ENCODE data around the gene DPP7.

DPP7 gene

DNA sequence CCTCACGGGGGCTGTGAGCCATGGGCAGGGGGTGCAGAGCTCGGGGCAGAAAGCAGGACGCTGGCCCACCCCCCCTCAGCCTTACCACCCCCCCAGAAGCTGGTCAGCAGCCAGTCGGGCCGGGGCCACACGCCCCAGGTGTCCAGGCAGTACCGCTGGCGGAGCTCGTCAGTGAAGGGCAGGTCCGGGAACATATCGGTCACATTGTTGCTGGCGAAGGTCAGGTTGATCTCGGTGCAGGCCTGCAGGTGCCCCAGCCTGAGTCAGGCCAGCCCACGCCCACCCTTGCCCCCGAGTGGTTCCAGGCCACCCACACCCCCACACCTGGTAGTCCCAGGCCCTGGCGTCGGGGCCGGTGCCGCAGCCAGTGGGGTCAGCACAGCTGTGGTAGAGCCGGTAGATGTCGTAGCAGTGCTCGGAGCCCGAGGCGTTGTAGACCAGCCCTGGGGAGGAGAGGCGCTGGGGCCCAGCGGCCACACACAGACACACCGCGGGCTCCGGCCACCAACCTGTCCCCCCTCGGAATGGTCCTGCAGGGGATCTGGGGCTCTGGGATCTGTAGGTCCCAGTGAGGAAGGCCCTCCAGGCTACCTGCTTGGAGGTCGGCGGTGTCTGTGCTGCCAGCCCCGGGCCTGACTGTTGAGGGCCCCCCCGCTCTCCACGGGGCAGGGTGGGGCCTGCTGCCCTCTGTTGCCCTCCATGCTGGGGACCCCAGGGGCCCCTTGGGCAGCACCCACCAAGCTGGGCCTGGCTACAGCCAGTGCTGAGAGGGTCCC lies 2.6 kb downstream of the DPP7 start:
- no peak for DNase-seq (ENCODE audit: low spot score)

DNA sequence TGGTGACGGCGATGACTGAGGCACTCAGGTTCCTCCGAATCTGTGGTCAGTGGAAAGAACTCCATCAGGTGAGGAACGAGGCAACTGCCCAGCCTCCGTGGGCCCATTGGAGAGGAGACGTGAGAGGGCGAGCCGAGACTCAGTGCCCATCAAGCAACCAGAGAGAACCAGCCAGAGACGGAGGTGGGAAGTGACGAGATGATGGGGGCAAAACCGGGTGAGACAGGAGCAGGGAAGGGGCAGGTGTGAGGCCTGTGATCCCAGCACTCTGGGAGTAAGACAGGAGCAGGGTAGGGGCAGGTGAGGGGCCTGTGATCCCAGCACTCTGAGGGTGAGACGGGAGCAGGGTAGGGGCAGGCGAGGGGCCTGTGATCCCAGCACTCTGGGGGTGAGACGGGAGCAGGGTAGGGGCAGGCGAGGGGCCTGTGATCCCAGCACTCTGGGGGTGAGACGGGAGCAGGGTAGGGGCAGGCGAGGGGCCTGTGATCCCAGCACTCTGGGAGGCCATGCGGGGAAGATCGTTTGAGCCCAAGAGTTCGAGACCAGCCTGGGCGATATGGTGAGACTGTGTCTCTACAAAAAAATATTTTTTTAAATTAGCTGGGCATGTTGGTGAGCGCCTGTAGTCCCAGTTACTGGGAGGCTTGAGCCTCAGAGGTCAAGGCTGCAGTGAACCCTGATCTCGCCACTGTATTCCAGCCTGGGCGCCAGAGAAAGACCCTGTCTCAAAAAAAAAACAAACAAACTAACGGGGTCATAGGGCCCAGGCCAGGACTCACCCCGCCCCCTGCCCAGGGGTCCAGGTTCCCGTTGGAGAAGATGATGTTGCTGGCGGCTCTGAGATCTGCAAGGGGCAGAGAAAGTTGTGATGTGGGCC lies 3.4 kb downstream of the DPP7 start:
- no peak for DNase-seq (ENCODE audit: low spot score)

DNA sequence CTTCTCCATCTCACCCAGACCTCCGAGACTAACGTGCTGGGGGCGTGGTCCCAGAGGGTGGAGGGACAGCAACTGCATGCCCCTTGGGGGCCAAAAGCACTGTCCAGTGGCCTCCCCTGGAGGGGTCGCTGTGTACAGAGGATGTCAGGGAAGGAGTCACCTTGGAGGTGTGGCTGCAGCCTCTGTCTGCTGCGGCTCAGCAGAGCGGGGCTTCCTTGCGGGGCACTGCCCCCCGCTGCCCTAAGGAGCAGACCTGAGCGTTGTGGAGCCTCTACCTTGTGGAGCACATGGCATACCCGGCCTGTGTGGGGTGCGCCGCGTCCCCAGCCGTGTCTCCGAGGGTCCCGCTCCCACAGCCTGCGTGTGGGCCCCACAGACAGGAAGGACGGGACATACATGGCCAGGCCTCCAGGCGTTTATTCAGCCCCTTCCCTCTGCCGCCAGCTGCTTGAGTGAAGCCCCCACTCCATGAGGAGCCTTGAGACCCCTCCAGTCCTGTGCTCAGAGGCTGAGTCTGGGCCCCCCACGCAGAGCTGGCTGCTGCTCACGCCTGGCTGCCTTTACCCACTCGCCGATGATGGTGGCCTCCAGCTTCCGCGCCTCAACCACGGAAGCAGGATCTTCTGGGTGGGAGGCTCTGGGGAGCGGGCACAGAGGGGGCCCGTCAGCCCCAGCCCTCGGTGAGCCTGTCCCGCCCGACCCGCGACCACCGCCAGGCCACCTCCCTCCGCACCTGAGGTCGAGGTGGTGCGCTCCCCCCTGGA lies 4.2 kb downstream of the DPP7 start:
- DNase-seq (ENCODE audit: low spot score): no peak

DNA sequence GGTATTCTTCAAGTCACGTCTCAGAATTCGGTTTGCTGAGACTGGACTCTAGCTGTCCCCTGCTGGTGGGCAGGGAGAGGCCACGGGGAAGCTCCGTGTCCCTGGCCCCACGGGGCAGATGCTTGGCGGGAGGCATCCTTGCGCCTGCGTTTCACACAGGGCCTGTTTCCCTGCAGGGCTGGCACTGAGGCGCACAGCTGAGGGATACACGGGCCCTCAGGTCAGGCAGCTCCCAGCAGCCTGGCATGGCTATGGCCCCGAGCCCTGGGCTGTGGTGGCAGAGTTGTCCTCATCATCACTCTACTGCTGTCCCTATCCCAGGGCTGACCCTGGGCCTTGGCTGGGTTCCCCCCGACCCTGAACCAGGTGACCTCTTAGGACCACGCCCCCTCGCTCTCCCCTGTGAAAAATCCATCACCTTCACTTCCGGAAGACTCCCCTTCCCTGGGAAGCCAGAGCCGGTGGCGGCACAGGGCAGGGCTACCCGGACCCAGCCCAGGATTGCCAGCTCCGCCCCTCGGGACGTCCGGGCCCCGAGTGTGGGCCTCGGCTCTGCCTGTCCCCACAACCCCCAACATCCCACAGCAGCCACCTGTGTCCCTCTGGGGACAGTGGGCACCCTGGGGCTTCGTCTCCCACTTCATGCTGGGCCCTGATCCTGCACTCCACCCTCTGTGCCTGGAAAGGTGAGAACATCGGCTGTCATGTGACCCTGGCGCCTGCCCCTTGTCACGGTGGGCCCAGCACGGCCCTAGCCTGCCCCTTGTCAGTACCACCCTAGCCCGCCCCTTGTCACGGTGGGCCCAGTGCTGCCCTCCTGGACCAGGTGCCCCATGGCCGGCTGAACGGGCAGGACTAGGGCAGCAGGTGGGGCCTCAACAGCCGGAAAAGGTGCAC lies 5.0 kb downstream of the DPP7 start:
- DNase-seq (ENCODE audit: low spot score): no peak

DNA sequence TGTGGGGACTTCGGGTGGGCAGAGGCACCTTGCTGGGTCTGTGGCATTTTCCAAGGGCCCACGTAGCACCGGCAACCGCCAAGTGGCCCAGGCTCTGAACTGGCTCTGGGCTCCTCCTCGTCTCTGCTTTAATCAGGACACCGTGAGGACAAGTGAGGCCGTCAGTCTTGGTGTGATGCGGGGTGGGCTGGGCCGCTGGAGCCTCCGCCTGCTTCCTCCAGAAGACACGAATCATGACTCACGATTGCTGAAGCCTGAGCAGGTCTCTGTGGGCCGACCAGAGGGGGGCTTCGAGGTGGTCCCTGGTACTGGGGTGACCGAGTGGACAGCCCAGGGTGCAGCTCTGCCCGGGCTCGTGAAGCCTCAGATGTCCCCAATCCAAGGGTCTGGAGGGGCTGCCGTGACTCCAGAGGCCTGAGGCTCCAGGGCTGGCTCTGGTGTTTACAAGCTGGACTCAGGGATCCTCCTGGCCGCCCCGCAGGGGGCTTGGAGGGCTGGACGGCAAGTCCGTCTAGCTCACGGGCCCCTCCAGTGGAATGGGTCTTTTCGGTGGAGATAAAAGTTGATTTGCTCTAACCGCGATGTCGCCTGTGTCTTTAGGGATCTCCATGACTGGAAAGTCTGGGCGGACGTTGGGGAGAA lies 5.8 kb downstream of the DPP7 start:
- no peak for DNase-seq (ENCODE audit: low spot score)

DNA sequence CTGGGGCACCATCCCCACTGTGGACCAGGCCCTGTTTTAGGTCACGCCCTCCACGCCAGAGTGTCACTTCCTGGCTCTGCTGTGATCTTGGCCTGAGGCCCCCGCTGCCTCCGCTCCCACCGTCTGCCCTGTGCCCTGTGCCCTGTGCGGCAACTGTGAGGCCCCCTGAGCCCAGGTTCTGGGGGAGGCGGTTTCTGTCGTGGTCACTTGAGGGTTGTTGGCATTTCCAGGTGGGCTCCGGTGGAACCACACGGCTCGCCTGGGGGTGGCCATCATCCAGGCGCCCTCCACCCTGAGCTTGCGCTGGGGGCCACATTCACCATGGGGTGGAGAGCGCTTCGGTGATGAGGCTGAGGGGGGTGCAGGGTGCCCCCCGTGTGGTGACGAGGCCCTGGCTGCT lies 6.6 kb downstream of the DPP7 start:
- no peak for DNase-seq (ENCODE audit: low spot score)

DNA sequence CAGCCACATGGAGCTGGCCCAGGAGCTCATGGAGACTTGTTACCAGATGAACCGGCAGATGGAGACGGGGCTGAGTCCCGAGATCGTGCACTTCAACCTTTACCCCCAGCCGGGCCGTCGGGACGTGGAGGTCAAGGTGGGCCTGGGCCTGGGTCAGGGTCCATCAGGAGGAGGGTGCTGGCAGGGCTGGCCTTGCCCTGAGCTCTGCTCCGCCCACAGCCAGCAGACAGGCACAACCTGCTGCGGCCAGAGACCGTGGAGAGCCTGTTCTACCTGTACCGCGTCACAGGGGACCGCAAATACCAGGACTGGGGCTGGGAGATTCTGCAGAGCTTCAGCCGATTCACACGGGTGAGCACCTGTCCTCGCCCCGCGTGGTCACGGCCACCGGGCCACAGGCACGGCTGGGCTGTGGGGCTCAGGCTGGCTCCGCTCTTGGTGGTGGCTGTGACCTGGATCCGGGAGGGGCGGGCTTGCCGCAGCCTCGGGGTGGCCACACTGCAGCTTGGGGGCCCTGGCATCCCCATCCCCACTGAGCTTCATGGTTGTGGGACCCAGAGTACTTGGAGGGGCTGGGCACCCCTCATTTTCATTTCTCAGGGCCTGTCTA lies 7.1 kb downstream of the DPP7 start:
- DNase-seq (ENCODE audit: low spot score): no peak

DNA sequence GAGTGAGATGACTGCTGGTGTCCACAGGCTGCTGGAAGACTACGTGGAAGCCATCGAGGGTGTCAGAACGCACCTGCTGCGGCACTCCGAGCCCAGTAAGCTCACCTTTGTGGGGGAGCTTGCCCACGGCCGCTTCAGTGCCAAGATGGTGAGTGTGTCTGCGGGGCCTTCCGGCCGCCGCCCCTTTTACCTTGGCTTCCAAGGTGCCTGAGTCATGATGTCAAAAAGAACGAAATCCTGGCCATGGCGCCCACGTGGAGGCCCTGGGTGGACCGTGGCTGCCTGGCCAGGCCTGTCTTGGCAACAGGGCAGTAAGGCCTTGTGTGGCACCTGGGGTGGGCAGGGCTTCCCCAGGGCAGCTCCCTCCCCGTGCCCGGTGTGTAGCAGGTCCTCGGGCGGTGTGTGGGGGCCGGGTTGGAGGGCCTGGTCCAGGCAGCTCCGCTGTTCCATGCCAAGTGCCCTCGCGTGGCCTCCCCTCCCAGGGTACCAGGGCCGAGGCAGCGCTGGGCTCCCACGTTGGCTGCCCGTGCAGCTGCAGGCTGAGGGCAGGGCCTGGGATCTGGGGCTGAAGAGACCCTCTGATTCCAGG lies 7.8 kb downstream of the DPP7 start:
- no peak for DNase-seq (ENCODE audit: low spot score)

DNA sequence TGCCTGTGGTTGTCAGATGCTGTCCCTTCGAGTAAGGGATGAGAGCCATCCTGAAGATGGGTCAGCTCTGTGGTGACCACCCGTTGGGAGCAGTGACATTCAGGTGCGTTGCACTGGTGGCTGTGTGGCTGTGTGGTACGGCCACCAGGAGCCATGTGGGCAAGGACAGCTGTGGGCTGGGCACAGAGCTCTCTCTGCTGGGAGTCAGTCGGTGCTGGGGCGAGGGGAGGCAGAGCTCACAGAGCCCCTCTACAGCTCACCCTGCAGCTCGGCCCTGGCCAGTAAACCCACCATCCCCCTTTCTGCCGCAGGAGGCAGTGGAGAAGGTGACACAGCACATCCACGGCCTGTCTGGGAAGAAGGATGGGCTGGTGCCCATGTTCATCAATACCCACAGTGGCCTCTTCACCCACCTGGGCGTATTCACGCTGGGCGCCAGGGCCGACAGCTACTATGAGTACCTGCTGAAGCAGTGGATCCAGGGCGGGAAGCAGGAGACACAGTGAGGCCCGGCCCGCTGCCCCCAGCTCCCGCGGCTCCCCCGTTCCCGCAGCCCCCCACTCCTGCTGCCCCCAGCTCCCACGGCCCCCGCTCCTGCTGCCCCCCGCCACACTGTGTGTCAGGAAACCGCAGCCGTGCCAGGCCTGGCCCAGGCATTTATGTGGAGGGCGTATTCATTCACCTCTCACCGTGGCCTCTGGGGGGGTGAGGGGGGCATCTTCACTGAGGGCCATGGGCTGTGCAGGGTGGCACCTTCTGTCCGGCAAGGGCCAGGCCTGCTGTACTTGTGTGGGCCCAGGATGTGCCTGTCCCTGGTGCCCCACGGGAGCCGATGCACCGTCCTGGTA lies 8.5 kb downstream of the DPP7 start:
- DNase-seq (ENCODE audit: low spot score): no peak

DNA sequence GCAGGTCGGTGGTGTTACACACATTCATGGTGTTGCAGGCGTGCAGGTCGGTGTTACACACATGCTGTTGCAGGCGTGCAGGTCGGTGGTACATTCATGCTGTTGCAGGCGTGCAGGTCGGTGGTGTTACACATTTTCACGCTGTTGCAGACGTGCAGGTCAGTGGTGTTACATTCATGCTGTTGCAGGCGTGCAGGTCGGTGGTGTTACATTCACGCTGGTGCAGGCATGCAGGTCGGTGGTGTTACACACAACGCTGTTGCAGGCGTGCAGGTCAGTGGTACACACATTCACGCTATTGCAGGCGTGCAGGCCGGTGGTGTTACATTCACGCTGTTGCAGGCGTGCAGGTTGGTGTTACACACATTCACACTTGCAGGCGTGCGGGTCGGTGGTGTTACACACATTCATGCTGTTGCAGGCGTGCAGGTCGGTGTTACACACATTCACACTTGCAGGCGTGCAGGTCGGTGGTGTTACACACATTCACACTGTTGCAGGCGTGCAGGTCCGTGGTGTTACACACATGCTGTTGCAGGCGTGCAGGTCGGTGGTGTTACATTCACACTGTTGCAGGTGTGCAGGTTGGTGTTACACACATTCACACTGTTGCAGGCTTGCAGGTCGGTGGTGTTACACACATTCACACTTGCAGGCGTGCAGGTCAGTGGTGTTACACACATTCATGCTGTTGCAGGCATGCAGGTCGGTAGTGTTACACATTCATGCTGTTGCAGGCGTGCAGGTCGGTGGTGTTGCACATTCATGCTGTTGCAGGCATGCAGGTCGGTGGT lies 11.1 kb downstream of the DPP7 start:
- DNase-seq (ENCODE audit: low spot score): no peak

DNA sequence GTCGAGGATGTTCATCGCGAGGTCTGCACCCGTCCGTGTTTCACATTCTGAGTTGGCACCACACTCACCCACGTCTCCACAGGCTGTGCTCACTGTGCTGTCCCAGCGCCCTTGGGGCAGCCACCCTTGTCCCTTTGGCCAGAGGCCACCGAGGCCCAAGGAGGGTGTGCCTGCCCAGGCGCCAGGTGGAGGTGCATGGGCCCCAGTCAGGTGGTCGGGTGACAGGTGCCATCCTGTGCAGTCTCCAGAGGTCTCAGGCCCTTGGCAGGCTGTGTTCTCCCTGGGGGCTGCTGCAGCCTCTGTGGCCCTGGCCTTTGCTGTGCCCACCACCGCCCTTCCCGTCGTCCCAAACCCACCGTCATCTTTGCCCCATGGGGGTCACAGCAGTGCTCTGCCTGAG lies 15.3 kb downstream of the DPP7 start:
- DNase-seq (ENCODE audit: low spot score): no peak

DNA sequence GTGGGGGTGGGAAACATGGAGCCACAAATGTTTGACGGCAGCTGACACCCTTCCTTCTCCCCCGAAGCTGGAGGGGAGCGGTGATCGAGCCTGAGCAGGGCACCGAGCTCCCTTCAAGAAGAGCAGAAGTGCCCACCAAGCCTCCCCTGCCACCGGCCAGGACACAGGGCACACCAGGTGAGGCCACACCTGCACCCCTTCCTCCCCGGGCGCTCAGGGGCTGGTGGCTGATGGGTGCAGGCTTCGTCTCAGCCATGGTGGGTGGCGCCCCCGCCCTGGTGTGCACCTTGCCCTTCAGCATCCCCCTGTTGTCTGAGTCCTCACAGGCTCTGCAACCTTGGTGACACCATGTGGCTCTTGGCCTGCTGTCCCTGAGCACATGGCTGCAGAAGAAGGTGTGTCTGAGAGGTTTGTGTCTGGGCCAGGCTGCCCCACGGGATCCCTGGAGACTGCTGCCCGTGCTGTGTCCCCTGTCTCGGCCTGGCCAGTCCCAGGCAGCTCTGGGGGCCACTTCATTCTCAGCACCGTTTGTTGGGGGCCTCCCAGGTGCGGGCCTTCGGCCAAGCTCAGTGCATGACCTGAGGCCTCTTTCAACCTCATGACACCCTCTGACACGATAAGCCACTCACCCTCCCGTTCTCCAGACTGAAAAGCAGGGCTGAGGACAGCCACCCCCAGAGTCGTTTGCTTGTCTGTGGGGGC lies 16.6 kb downstream of the DPP7 start:
- DNase-seq (ENCODE audit: low spot score): no peak

DNA sequence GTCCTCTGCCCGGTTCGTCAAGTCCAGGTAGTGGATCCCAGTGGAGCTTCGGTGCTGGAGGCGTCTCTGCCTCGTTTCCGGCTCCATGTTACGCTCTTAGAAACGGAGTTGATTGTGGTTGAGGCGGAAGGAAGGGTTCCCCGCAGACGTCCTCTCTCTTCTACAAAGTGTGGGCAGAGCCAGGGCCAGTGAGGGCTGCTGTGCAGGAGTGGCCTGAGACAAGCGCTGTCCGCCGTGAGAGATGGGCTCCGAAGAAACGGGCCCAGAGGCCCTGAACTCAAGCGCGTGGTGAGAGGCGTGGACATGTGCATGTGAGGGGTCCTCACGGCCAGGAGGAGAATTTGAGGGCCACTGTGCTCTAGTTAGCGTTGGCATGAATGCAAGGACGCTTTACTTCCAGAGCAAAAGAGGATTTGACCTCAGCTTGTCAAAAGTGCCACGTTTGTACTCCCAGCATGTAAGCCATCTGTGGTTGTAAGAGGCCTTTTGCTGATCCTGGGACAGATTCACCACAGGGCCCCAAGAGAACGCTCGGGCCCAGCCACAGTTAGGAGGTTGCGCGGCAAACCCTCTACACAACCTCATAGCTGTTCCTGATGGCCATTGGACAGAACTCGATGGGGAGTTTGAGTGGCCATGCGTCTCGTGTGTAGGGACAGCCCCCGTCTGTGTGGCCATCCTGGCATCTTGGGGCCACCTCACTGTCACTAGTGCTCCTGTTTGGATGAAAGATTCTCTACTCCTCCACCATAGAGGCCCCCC lies 17.6 kb downstream of the DPP7 start:
- no peak for DNase-seq (ENCODE audit: low spot score)

DNA sequence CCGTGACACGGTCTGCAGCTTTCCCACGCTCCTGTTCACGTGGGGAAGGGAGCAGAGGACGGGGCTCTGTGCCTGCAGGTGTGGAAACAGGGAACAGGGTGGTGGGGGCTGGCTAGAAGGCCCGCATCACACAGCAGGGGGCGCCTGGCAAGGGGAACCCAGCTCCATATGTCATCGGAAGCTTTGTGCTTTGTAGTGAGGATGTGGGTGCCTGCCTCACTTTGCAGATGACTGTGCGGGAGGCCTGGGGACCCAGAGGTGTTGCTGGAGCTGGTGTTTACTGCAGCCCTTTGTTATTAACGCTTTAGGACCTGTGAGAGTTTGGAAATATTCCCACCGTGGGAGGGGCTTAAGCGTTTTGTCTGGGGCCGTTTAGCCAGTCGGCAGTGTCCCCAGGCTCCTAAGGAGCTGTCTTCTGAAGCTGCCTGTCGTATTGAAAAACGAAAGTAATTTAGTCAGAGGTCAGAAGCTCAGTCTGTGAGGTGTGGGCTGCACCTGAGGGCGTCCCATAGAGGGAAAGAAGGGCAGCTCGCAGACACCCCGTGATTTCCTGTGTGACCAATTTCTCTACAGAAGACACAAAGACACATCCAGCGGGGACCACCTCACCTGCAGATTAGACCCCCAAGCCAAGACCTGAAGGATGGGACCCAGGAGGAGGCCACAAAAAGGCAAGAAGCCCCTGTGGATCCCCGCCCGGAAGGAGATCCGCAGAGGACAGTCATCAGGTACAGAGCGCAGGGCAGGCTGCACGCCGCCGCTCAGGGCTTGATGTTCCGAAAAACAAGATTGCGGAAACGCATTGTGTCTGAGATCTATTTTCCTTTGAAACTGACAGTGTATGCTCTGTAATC lies 18.6 kb downstream of the DPP7 start:
- no peak for DNase-seq (ENCODE audit: low spot score)

DNA sequence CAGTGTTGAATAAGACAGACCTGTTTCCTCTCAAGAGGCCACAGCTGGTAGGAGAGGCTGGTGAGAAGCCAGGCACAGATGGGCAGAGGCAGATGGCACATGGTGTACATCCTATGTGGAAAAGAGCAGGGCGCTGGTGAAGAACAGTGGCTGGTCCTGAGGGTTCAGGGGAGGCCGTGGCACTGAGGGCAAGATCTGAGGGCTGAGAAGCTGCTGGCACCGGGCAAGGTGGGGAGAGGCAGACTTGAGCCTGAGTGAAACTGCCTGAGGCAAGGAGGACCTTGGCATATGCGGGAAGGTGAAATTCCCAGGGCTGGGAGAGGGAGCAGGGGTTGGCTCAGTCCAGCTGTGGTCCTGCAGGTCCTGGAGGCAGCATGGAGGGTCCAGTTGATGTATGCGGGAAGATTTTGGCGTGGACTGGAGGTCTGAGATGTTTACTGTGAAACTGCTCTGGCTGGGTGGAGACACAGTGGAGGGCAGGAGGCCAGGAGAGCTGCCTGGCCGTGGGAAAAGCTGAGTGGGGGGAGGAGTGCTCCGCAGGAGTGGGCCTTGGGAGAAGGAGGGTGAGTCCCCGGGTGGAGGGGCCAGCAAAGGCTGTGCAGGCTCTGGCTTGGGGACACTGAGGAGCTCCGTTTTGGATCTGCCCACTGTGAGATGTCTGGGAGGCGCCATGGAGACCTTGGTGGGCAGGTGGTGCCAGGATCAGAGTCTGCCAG lies 25.1 kb downstream of the DPP7 start:
- DNase-seq (ENCODE audit: low spot score): no peak

Data from SK-N-DZ (cell line).